Muscle layer of duodenum (tissue), 2 donors: ENCODE measurements around the gene ZBP1.

Source experiments
- H3K27ac ChIP-seq: one replicate; pipeline ENCODE4 v1.7.0; 2013; ENCODE audit warnings: mild to moderate bottlenecking, low read length
- H3K27me3 ChIP-seq: one replicate; pipeline ENCODE4 v1.7.0; 2013; ENCODE audit warnings: low read depth, mild to moderate bottlenecking, control low read depth, low read length
- H3K36me3 ChIP-seq, 2 donors: one replicate each; pipeline ENCODE4 v1.7.0; 2013; ENCODE audit warnings: low read length in 2 of 2, control low read depth in 1 of 2, mild to moderate bottlenecking in 1 of 2; ENCODE audit not compliant: insufficient read depth in 2 of 2, control insufficient read depth in 1 of 2
- H3K4me1 ChIP-seq, 2 donors: one replicate each; pipeline ENCODE4 v1.7.0; 2013; ENCODE audit warnings: low read length in 2 of 2, mild to moderate bottlenecking in 2 of 2, control low read depth in 1 of 2, moderate library complexity in 1 of 2; ENCODE audit not compliant: insufficient read depth in 2 of 2, control insufficient read depth in 1 of 2
- H3K4me3 ChIP-seq, 2 donors: one replicate each; pipeline ENCODE4 v1.7.0; 2013; ENCODE audit warnings: low read length in 2 of 2, low read depth in 1 of 2, mild to moderate bottlenecking in 1 of 2
- H3K9me3 ChIP-seq, 2 donors: one replicate each; pipeline ENCODE4 v1.7.0; 2013; ENCODE audit warnings: low read length in 2 of 2, control low read depth in 1 of 2, mild to moderate bottlenecking in 1 of 2; ENCODE audit not compliant: control insufficient read depth in 1 of 2
- donor health status: healthy.

The ZBP1 gene

DNA sequence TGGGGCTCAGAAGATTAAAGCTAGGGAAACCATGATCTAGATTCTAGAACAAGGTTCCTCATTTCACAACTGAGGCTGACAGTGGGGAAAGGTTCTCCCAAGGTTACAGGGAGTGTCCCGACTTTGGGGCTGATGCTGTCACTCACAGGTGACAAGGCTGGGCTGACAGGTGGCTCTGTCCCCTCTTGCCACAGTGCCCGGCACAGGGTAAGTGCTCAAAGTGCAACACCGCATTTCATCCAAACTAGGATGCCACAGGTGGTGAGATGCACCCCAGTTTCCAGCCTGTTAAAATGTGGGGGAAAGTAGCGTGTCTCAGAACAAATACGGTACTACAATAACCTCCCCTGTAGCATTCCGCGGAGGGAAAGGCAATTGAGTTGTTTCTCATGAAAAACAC lies 7.8 kb downstream of the ZBP1 start:
- no peaks in the 10 kb centered on the region for H3K36me3 ChIP-seq
- no peaks in the 10 kb centered on the region for H3K27me3 ChIP-seq
- H3K27ac ChIP-seq, result no peak overlapping the region
- H3K4me1 ChIP-seq, result no peaks in the 10 kb centered on the region
- H3K4me3 ChIP-seq, result no peak overlapping the region
- H3K9me3 ChIP-seq, result no peaks in the 10 kb centered on the region

DNA sequence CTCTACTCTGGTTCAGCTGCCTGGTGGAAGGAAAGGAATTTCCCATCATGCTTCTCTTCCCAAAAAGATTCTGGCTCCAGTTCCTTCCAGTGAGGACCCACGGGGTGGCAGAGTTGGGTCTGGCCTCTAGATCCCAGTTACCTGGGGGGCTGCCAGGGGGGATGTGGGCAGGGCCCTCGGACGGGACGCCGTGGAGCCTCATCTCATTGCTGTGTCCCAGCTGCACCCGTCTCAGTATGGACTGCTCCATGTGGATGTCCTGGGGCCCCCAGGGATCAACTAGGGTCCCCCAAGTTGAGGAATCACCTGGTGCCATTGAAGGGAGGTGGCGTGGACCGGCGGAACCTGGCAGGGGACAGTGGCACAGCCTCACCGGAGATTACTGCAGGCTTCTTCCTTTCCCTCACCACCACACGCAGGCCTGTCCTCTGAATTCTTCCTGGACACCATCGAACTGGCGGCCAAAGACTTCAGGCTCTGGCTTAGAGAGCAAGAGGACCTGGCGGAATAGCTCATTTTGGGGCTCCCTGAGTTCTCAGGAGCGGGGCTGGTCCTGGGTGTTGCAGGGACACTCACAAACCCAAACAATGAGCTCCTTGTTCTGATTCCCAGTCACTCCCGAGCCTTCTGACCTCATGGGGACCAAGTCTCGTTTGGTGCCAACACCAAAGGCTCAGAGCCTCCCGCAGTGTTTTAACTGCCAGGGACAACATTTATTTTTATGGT lies 8.5 kb downstream of the ZBP1 start:
- H3K27ac ChIP-seq, result no peak overlapping the region
- no peaks in the 10 kb centered on the region for H3K36me3 ChIP-seq

DNA sequence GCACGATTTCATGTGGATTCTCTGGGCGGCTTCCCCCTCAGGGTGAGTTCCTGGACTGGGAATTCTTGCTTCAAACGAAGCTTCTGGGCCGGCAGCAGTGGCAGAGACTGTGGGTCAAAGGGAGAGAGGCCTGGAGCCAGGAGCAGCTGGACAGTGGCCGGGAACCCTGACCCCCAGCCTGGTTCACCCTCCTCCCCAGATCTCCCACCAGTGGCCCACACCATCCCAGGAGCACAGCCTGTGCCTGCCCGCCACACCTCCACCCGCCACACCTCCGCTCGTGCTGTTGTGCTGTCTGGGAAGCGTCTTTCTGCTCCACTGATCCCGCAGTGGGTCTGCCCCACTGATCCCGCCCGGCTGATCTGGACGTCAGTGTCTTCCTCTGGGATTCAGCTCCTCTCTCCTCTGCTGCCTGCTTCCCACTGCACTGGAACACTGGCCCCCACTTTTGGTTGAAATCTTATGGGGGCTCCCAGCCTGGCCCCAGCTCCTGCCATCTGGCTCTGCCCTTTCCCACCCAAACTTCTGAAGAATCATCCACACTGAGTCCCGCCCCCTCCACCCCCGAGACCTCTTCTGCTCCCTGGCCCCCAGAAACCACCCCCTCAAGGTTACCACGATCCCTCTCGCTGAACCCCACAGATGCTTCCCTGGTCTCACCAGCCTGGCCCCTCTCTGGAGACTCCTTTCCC lies 9.8 kb downstream of the ZBP1 start:
- Histone ChIP-seq H3K27me3 (no peaks in the 10 kb centered on the region), H3K9me3 (no peaks in the 10 kb centered on the region), H3K27ac (no peak overlapping the region), H3K4me3 (no peak overlapping the region), H3K36me3 (no peaks in the 10 kb centered on the region), H3K4me1 (no peaks in the 10 kb centered on the region)

More for the DNA sequence above, 8.5 kb downstream of the ZBP1 start:
- Histone ChIP-seq H3K4me1 (no peaks in the 10 kb centered on the region), H3K27me3 (no peaks in the 10 kb centered on the region), H3K9me3 (no peaks in the 10 kb centered on the region), H3K4me3 (no peak overlapping the region)

DNA sequence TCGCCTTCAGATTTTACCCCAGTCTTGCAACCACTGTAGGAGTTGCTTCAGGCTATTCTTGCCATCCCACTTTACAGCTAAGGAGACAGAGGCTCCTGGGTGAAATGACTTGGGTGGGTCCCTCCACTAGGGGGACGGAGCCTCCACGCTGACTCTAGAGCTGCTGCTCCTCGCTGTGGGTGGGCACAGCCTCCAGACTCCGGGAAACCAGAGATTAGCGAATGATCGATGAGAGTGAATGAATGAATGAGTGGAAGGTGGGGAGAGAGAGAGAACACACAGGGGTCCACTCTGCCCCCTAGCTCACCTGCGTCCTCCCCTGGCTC lies 10.4 kb downstream of the ZBP1 start:
- Histone ChIP-seq H3K4me1 (no peaks in the 10 kb centered on the region), H3K36me3 (no peaks in the 10 kb centered on the region), H3K27ac (no peak overlapping the region), H3K27me3 (no peaks in the 10 kb centered on the region), H3K9me3 (no peaks in the 10 kb centered on the region), H3K4me3 (no peak overlapping the region)

DNA sequence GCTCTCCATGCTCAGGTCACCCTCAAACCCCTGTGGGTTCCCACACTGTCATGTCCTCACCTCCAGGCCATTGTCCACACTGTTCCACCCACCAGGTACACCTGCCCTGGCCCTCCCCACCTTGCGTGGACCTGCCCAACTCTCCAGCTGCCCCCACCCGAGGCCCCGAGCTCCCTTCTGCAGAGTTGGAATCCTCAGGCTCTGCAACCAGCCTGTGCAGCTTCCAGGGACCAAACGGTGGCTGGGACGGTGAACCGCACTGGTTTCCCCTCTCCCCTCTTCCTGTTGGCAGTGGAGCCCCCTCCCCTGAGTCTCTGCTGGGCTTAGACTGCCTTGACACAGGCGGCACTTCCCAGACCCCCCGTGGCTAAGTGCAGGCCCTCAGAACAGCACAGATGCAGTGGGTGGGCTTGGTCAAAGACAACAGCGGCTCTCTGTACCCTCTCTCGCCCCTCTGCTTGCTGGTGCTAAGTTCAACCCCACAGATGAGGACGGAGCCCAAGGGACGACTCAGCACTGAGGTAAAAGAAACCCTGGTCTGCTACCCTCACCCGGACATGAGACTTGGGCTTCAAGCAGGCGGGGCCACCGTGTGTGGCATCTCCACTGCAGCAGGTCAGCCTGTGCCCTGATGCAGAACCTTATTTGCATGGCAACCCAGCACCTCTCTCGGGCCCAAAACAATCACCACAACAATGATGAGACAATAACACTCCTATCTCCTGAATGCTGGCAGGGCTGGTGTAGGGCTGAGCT lies 11.0 kb downstream of the ZBP1 start:
- Histone ChIP-seq H3K27ac (no peak overlapping the region), H3K27me3 (no peaks in the 10 kb centered on the region), H3K4me3 (no peak overlapping the region), H3K9me3 (no peaks in the 10 kb centered on the region), H3K36me3 (no peaks in the 10 kb centered on the region), H3K4me1 (no peaks in the 10 kb centered on the region)

DNA sequence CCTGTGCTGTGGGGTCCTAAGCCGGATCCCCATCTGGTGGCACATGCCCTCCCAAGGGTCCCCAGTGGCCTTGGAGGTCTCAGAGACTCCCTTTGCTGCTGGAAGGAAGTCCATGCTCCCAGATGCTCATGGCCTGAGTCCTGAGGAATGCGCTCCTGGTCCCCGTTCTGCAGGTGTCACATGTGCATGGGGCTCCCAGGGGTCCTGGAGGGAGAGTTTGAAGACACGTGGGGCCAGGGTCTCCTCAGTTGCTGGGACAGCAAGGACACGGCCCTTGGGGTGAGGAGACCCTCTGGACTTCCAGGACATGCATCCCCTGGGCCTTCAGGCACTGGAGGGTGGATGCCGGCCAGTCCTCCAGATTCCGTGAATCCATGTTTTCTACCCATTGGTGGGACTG lies 11.7 kb downstream of the ZBP1 start:
- H3K27me3 ChIP-seq, result no peaks in the 10 kb centered on the region
- H3K4me1 ChIP-seq, result no peaks in the 10 kb centered on the region
- H3K36me3 ChIP-seq, result no peaks in the 10 kb centered on the region
- H3K9me3 ChIP-seq, result no peaks in the 10 kb centered on the region
- no peak overlapping the region for H3K27ac ChIP-seq
- H3K4me3 ChIP-seq, result no peak overlapping the region

DNA sequence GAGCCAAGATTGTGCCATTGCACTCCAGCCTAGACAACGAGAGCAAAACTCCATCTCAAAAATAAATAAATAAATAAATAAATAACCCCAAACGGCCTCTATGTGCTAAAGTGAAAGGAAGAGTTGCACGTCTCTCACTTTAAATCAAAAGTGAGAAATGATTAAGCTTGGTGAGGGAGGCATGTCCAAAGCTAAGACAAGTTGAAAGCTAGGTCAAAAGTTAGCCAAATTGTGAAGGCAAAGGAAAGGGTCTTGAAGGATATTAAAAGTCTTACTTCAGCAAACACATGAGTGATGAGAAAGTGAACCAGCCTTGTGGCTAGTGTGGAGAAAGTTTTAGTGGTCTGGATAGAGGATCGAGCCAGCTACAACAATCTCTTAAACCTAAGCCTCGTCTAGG lies 14.3 kb downstream of the ZBP1 start:
- H3K27me3 ChIP-seq, result no peaks in the 10 kb centered on the region
- H3K4me3 ChIP-seq, result no peak overlapping the region
- no peaks in the 10 kb centered on the region for H3K36me3 ChIP-seq
- H3K4me1 ChIP-seq, result no peaks in the 10 kb centered on the region
- no peaks in the 10 kb centered on the region for H3K9me3 ChIP-seq
- no peak overlapping the region for H3K27ac ChIP-seq

DNA sequence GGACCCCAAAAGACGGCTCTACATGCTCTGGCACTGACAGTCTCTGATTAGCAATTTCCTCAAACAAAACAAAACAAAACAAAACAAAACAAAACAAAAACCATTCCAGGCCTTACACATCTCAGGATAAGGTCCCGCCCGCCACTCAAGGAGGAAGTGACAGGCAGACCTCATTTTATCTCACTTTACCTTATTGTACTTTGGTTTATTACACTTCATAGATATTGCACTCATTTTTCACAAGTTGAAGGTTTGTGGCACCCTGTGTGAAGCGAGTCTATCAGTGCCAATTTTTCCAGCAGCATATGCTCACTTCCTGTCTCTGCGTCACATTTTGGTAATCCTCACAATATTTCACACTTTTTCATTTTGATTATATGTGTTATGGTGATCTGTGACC lies 15.2 kb downstream of the ZBP1 start:
- no peak overlapping the region for H3K27ac ChIP-seq
- no peaks in the 10 kb centered on the region for H3K27me3 ChIP-seq
- H3K36me3 ChIP-seq, result no peaks in the 10 kb centered on the region

DNA sequence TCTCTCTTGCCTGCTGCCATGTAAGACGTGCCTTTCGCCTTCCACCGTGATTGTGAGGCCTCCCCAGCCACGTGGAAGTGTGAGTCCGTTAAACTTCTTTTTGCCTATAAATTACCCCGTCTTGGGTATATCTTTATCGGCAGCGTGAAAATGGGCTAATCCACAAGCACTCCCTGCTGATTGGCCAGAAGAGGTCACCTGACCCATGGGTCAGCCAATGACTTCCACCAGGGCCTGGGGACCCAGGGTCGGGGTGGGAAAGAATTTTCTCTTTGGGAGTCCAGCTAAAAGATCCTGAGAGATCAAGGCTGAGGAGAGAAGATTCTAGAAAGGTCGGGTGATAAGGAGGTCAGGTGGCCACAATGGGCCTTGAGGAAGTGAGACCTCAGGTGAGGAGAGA lies 17.1 kb downstream of the ZBP1 start:
- H3K4me1 ChIP-seq, result no peaks in the 10 kb centered on the region
- no peaks in the 10 kb centered on the region for H3K27me3 ChIP-seq
- H3K27ac ChIP-seq, result no peak overlapping the region
- no peak overlapping the region for H3K4me3 ChIP-seq
- H3K9me3 ChIP-seq, result no peaks in the 10 kb centered on the region
- H3K36me3 ChIP-seq, result no peaks in the 10 kb centered on the region

More for the DNA sequence above, 15.2 kb downstream of the ZBP1 start:
- H3K4me1 ChIP-seq, result no peaks in the 10 kb centered on the region
- no peaks in the 10 kb centered on the region for H3K9me3 ChIP-seq
- no peak overlapping the region for H3K4me3 ChIP-seq

DNA sequence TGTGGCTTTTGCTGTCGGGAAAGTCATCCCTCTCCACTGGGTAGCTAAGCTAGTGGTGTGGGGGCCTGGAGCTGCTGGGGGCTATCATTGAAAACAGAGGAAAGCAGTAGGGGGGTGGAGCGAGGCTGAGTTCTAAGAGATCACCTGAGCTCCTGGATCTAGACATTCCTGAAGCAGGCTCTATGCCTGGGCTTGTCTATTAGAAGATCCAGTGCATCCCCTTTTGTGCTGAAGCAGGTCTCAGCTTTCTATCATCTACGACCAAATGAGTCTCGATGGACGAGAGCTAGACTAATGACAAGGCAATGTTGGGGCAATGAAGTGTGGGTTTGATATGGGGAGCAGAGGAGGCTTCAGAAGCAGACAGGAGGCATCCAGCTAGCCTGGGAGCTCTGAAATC lies 18.5 kb downstream of the ZBP1 start:
- Histone ChIP-seq H3K27me3 (no peaks in the 10 kb centered on the region), H3K9me3 (no peaks in the 10 kb centered on the region), H3K36me3 (no peaks in the 10 kb centered on the region), H3K27ac (no peak overlapping the region), H3K4me3 (no peak overlapping the region), H3K4me1 (peaks cover 0 to 5% of the 10 kb centered on the region in 2 donors)

DNA sequence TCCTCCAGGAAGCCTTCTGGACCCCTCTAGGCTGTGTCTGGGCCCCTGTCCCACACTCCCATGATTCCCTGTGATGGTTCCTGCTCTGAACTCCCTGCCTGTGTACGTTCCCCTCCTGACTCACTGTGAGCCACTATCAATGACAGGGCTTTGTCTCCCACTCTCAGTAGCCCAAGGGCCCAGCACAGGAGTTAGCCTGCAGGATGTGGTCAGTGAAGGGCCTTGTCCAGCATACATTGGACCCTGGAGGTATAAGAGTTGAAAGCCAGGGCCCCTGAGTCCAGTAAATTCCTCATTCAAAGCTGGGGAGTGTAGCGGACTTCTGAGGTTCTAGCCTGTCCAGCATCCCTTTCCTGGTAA lies 19.0 kb downstream of the ZBP1 start:
- Histone ChIP-seq H3K27me3 (no peaks in the 10 kb centered on the region), H3K9me3 (no peaks in the 10 kb centered on the region), H3K4me3 (no peak overlapping the region), H3K27ac (no peak overlapping the region), H3K36me3 (no peaks in the 10 kb centered on the region), H3K4me1 (peaks cover 0 to 6% of the 10 kb centered on the region in 2 donors)
